Upper lobe of left lung (tissue), 6 donors: ENCODE results near the gene OR10X1. TPM values are rescaled to one million over a fixed set of nuclear protein-coding genes. Genes with fewer than 3 reads are reported as not detected.

Source experiments
- ATAC-seq, 2 donors: fragments of 200-7000 bp; cut with Tn5 transposase; one replicate each; pipeline ENCODE4 v1.9.1; 2022; ENCODE audit warnings: mild to moderate bottlenecking in 2 of 2, moderate library complexity in 2 of 2; ENCODE audit not compliant: low FRiP score in 2 of 2
- DNase-seq, 2 donors: peaks; one replicate each; pipeline ENCODE4 v3.0.0-alpha.2; 2019 to 2020
- H3K27ac ChIP-seq, 4 donors: fragments of 200-600 bp; sonication (generic); one replicate each; pipeline ENCODE4 v1.5.1; 2016 to 2019
- H3K27me3 ChIP-seq, 4 donors: fragments of 200-600 bp; sonication (generic); one replicate each; pipeline ENCODE4 v1.5.1; 2017 to 2019
- H3K36me3 ChIP-seq, 4 donors: fragments of 200-600 bp; sonication (generic); one replicate each; pipeline ENCODE4 v1.5.1; 2016 to 2019
- H3K4me1 ChIP-seq, 4 donors: fragments of 200-600 bp; sonication (generic); one replicate each; pipeline ENCODE4 v1.5.1; 2018 to 2019
- H3K4me3 ChIP-seq, 4 donors: fragments of 200-600 bp; sonication (generic); one replicate each; pipeline ENCODE4 v1.5.1; 2017 to 2019; ENCODE audit warnings: mild to moderate bottlenecking in 2 of 4, moderate library complexity in 1 of 4
- H3K9me3 ChIP-seq, 4 donors: fragments of 200-600 bp; sonication (generic); one replicate each; pipeline ENCODE4 v1.5.1; 2018 to 2019
- EP300 ChIP-seq, 4 donors: sonication (generic); formaldehyde crosslinking; IDR thresholded peaks; one replicate each; pipeline ENCODE4 v1.5.1; 2017; ENCODE audit warnings: antibody characterized with exemption in 4 of 4, control low read depth in 2 of 4
- POLR2A ChIP-seq, 4 donors: fragments of 450-650 bp; IDR thresholded peaks; one replicate each; pipeline ENCODE4 v1.5.1; 2016 to 2017; ENCODE audit warnings: antibody characterized with exemption in 4 of 4, mild to moderate bottlenecking in 2 of 4
- POLR2AphosphoS5 ChIP-seq, 2 donors: sonication (generic); formaldehyde crosslinking; IDR thresholded peaks; one replicate each; pipeline ENCODE4 v1.5.1; 2017; ENCODE audit warnings: antibody characterized with exemption in 2 of 2
- WGBS, 2 donors: methylation state at CpG; one replicate each; pipeline ENCODE4 v1.1.5; 2017 to 2018; 5-methylcytosine and 5-hydroxymethylcytosine counted together
- total RNA-seq, 6 donors: library from RNA; depleted of rRNA in 4 of 6; stranded (reverse); fragments of >200 nt in 4 of 6; gene quantifications; one replicate each; pipeline versions ENCODE4 v1.1.0 to v1.2.1, GENCODE V29; 2016 to 2021
- TF ChIP-seq, protein P1 (sequence below), 6 experiments: fragments of 450-650 bp in 4 of 6; fragments of 200-600 bp in 2 of 6; sonication (generic) in 2 of 6; IDR thresholded peaks; one replicate each; pipeline ENCODE4 v1.5.1; 2016 to 2019; ENCODE audit warnings: antibody characterized with exemption in 6 of 6
- donor health status: DM: no; HTN: no; CAD: no; lungs with moderate emphysema.
- donor health status: DM: no; HTN: yes; CAD: no; lungs with severe emphysema.

Gene OR10X1
- total RNA-seq, 6 donors from 2014 or later, result not detected

DNA sequence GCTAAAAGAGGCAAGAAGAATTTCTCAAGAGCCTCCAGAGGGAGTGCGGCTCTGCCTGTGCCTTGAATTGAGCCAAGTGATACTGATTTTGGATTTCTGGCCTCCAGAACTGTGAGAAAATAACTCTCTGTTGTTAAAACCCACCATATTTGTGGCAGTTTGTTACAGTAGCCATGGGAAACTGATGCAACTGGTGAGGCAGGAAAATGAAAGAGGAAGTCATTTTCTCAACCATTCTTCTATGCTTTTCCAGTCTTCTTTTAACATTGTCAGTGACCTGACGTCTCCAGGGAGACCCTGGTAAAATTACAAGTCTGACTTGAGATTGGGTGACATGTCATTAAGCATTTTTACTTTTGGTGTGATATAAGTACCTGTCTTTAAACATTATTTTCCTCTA lies 15.1 kb downstream of the OR10X1 start:
- 57 to 61% methylated on average over 2 of the region's 2 CpGs for WGBS, 2 donors
- TF ChIP-seq EP300 (IDR thresholded peaks at IDR 0.05) (no peak), POLR2AphosphoS5 (IDR thresholded peaks at IDR 0.05) (no peak), POLR2A (IDR thresholded peaks at IDR 0.05) (no peak)
- TF ChIP-seq, protein P1, sequence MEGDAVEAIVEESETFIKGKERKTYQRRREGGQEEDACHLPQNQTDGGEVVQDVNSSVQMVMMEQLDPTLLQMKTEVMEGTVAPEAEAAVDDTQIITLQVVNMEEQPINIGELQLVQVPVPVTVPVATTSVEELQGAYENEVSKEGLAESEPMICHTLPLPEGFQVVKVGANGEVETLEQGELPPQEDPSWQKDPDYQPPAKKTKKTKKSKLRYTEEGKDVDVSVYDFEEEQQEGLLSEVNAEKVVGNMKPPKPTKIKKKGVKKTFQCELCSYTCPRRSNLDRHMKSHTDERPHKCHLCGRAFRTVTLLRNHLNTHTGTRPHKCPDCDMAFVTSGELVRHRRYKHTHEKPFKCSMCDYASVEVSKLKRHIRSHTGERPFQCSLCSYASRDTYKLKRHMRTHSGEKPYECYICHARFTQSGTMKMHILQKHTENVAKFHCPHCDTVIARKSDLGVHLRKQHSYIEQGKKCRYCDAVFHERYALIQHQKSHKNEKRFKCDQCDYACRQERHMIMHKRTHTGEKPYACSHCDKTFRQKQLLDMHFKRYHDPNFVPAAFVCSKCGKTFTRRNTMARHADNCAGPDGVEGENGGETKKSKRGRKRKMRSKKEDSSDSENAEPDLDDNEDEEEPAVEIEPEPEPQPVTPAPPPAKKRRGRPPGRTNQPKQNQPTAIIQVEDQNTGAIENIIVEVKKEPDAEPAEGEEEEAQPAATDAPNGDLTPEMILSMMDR (IDR thresholded peaks at IDR 0.05), result no peak
- DNase-seq, result no peak

DNA sequence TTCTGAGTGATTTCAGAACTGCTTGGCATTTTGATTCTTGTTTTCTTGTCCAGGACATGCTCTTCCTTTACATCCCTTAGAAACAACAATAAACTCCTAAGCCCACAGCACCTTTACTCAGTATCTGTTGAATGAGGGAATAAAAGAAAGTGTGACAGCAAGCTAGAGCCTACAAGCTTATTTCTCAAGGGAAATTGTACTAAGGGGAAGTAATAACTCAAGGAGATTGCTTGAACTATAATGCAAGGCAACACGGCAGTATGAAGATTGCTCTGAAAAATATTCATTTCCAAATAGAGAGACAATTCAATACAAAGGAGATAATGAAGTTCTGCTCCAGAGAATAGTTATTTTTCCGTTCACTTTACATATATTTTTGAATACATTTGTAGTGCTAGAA lies 15.8 kb downstream of the OR10X1 start:
- WGBS, 2 donors, result 73 to 74% methylated on average over 2 of the region's 2 CpGs
- H3K4me3 ChIP-seq, result no peak overlapping the region
- H3K36me3 ChIP-seq, result no peaks in the 10 kb centered on the region
- no peaks in the 10 kb centered on the region for H3K4me1 ChIP-seq
- ATAC-seq, result no peak
- no peak for DNase-seq
- no peak overlapping the region for H3K27ac ChIP-seq
- H3K9me3 ChIP-seq, result no peaks in the 10 kb centered on the region
- H3K27me3 ChIP-seq, result no peaks in the 10 kb centered on the region
- TF ChIP-seq POLR2AphosphoS5 (IDR thresholded peaks at IDR 0.05) (no peak), EP300 (IDR thresholded peaks at IDR 0.05) (no peak), POLR2A (IDR thresholded peaks at IDR 0.05) (no peak)
- TF ChIP-seq, protein P1 (IDR thresholded peaks at IDR 0.05), result no peak

More for the DNA sequence above, 15.1 kb downstream of the OR10X1 start:
- Histone ChIP-seq H3K4me3 (no peak overlapping the region), H3K4me1 (no peaks in the 10 kb centered on the region), H3K27ac (no peak overlapping the region), H3K27me3 (no peaks in the 10 kb centered on the region), H3K36me3 (no peaks in the 10 kb centered on the region), H3K9me3 (no peaks in the 10 kb centered on the region)
- ATAC-seq, result peak in 1 of 2 donors; percentile 24

DNA sequence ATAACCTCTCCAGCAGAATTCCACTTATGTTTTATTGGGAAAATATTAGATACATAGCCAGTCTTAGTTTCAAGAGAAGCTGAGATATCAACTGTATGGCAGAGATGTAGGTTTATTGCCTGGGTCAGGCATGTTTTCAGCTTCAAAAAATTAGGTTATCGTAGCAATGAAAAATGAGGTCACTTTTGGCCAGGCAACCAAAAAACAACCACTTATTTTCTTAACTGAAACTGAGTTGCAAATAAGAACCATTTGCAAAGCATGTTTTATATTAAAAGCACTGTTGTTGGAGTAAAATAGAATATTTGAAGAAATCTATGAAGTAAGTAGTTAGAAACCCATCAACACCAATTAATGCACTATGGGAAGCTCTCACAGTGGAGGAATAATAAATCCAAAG lies 20.0 kb downstream of the OR10X1 start:
- no peak for DNase-seq
- H3K9me3 ChIP-seq, result no peaks in the 10 kb centered on the region
- TF ChIP-seq POLR2AphosphoS5 (IDR thresholded peaks at IDR 0.05) (no peak), POLR2A (IDR thresholded peaks at IDR 0.05) (no peak), EP300 (IDR thresholded peaks at IDR 0.05) (no peak)
- TF ChIP-seq, protein P1 (IDR thresholded peaks at IDR 0.05), result no peak
- 87 to 100% methylated on average over 1 of the region's 1 CpG for WGBS, 2 donors
- no peaks in the 10 kb centered on the region for H3K27me3 ChIP-seq
- ATAC-seq, result no peak
- H3K36me3 ChIP-seq, result no peaks in the 10 kb centered on the region
- no peaks in the 10 kb centered on the region for H3K4me1 ChIP-seq
- H3K4me3 ChIP-seq, result no peak overlapping the region
- H3K27ac ChIP-seq, result no peak overlapping the region

DNA sequence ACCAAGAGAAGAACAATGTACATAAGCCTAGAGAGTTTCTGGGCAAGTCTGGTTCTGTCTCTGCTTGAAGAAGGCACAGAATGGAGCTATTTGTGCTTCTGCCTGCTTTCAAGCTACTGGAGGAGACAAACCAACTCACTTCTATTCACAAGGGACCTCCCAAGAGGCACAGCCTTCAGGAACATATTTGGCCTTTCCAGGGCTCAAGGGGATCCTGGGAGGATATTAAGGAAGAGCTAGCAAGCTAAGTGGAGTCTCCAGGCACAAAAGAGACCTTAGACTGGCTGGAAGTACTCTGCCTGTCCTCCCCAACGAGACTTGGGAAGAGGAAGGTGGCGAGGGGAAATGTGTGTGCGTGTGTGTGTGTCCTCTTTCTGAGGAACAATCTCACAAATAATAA lies 25.3 kb downstream of the OR10X1 start, which contains the start of gene OR6Y1:
Gene OR6Y1, minus strand, starts transcription at position 54 of the 400 bp plus-strand sequence. CDS start 6,300 bp downstream, outside the sequence.
- Histone ChIP-seq H3K9me3 (no peaks in the 10 kb centered on the region), H3K4me1 (no peaks in the 10 kb centered on the region), H3K4me3 (no peak within 1 kb of the TSS), H3K36me3 (no peaks in the 10 kb centered on the region), H3K27ac (no peak within 1 kb of the TSS), H3K27me3 (no peaks in the 10 kb centered on the region)
- TF ChIP-seq POLR2A (IDR thresholded peaks at IDR 0.05) (no peak), EP300 (IDR thresholded peaks at IDR 0.05) (no peak), POLR2AphosphoS5 (IDR thresholded peaks at IDR 0.05) (no peak)
- TF ChIP-seq, protein P1 (IDR thresholded peaks at IDR 0.05), result no peak
- WGBS, 2 donors, result 68 to 84% methylated on average over 3 of the region's 3 CpGs
- no peak for ATAC-seq
- DNase-seq, result no peak

DNA sequence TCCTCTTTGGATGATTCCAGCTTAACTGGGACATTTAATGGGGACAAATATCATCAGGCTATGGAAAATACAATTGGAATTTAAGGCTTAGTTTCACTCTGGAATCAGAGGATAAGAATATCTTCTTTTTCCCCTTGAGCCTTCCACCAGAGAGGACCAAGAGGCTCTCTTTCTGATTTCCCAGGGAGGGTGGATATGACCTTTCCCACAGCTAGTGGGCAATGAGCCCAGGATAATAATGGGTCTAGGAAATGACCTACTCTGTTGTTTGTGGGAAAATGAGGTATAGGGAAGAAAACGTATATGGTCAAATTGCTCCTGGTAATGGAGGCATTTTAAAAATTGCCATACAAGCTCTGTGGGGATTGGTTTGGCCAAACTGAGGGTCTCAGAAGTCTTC lies 27.4 kb downstream of the OR10X1 start:
- ATAC-seq (no peak), DNase-seq (no peak)
- no peak for TF ChIP-seq POLR2AphosphoS5 (IDR thresholded peaks at IDR 0.05)
- TF ChIP-seq POLR2A (IDR thresholded peaks at IDR 0.05), result no peak
- no peak for TF ChIP-seq EP300 (IDR thresholded peaks at IDR 0.05)
- TF ChIP-seq, protein P1 (IDR thresholded peaks at IDR 0.05), result no peak
- Histone ChIP-seq H3K4me3 (no peak overlapping the region), H3K9me3 (no peaks in the 10 kb centered on the region), H3K4me1 (no peaks in the 10 kb centered on the region), H3K36me3 (no peaks in the 10 kb centered on the region), H3K27ac (no peak overlapping the region), H3K27me3 (no peaks in the 10 kb centered on the region)
- 35 to 74% methylated on average over 1 of the region's 1 CpG for WGBS, 2 donors
